Activated CD4-positive, alpha-beta T cell treated with anti-CD3 and anti-CD28 coated beads, Interleukin-2, Interleukin-6, amounts not matched to agents 100 ng/mL and 50 ng/mL, durations not matched to agents 16 hours and 8 hours (primary cell): Measurements from ENCODE around the gene SPATA6.
"Not testable (repeated sequence)": the region's sequence is repeated elsewhere in the genome, so short reads cannot be mapped to it uniquely, and the experiment has no call there.

Experiments
- DNase-seq: peaks from one replicate; pipeline ENCODE4 v3.0.0-alpha.2; 2020

The SPATA6 gene

GRCh38 chr1:48338257-48338656 lies 133.7 kb downstream of the SPATA6 start:
- DNase-seq: no peak

- DNase-seq: no peak
Measured at GRCh38 chr1:48333316-48333715, 138.7 kb downstream of the SPATA6 start.

- DNase-seq: no peak
Measured at GRCh38 chr1:48332115-48332514, 139.9 kb downstream of the SPATA6 start.

- DNase-seq: no peak
Measured at GRCh38 chr1:48329905-48330304, 142.1 kb downstream of the SPATA6 start.

- DNase-seq: no peak
Measured at GRCh38 chr1:48329486-48329885, 142.5 kb downstream of the SPATA6 start.

- DNase-seq: not testable (repeated sequence)
Measured at GRCh38 chr1:48311829-48312228, 160.2 kb downstream of the SPATA6 start.

- no peak for DNase-seq
Measured at GRCh38 chr1:48309564-48310082, 162.4 kb downstream of the SPATA6 start.

GRCh38 chr1:48302652-48303051 lies 169.4 kb downstream of the SPATA6 start:
- no peak for DNase-seq

- no peak for DNase-seq
Measured at GRCh38 chr1:48294656-48295055, 177.3 kb downstream of the SPATA6 start.

GRCh38 chr1:48294094-48294493 lies 177.9 kb downstream of the SPATA6 start:
- DNase-seq: not testable (repeated sequence)

- no peak for DNase-seq
Measured at GRCh38 chr1:48292706-48293105, 179.3 kb downstream of the SPATA6 start.

- DNase-seq: no peak
Measured at GRCh38 chr1:48291421-48291820, 180.6 kb downstream of the SPATA6 start.

GRCh38 chr1:48285525-48285924 lies 186.5 kb downstream of the SPATA6 start:
- DNase-seq: no peak

GRCh38 chr1:48284696-48285420 lies 187.1 kb downstream of the SPATA6 start:
- not testable (repeated sequence) for DNase-seq

- DNase-seq: not testable (repeated sequence)
Measured at GRCh38 chr1:48282329-48282728, 189.7 kb downstream of the SPATA6 start.

- DNase-seq: not testable (repeated sequence)
Measured at GRCh38 chr1:48277437-48277836, 194.6 kb downstream of the SPATA6 start.

- no peak for DNase-seq
Measured at GRCh38 chr1:48266576-48266975, 205.4 kb downstream of the SPATA6 start.

GRCh38 chr1:48263041-48263440 lies 209.0 kb downstream of the SPATA6 start:
- DNase-seq: no peak

GRCh38 chr1:48261881-48262400 lies 210.1 kb downstream of the SPATA6 start:
- no peak for DNase-seq

GRCh38 chr1:48258106-48258505 lies 213.9 kb downstream of the SPATA6 start:
- no peak for DNase-seq

- DNase-seq: no peak
Measured at GRCh38 chr1:48254254-48254653, 217.8 kb downstream of the SPATA6 start.

- DNase-seq: no peak
Measured at GRCh38 chr1:48251821-48252220, 220.2 kb downstream of the SPATA6 start.

- DNase-seq: no peak
Measured at GRCh38 chr1:48251323-48251722, 220.7 kb downstream of the SPATA6 start.

- no peak for DNase-seq
Measured at GRCh38 chr1:48250572-48250971, 221.4 kb downstream of the SPATA6 start.

- no peak for DNase-seq
Measured at GRCh38 chr1:48249868-48250267, 222.1 kb downstream of the SPATA6 start.
